ENCODE measurements around the gene NAA40.

NAA40 gene

GRCh38 chr11:63939397-63939891 lies 642 bp downstream of the NAA40 start:
- Histone ChIP-seq H3K79me1 (ENCODE audit: low read depth, low read length) (peaks cover 18% of the 10 kb centered on the region), H3K36me3 (replicated peaks in 1 of 2; ENCODE audit: control insufficient read depth in 2 of 2, insufficient read depth in 2 of 2, low read length in 2 of 2) (peaks cover 0 to 24% of the 10 kb centered on the region in 2 donors), H3K9ac (ENCODE audit: low read depth, low read length, poor library complexity) (peak overlapping the region; percentile 99), H4K8ac (ENCODE audit: low read depth, low read length) (peak overlapping the region; percentile 74), H3K4ac (ENCODE audit: low read length) (no peak overlapping the region), H3K18ac (ENCODE audit: low read length) (peak overlapping the region; percentile 100), H3K4me1 (ENCODE audit: control insufficient read depth in 2 of 2, insufficient read depth in 1 of 2, low read depth in 1 of 2, low read length in 2 of 2) (peaks cover 2 to 7% of the 10 kb centered on the region in 2 donors), H2BK120ac (ENCODE audit: low read depth, low read length) (no peak overlapping the region), H3K23ac (ENCODE audit: low read depth, low read length, poor library complexity) (peak overlapping the region; percentile 75), H3K27me3 (ENCODE audit: control insufficient read depth in 3 of 3, insufficient read depth in 3 of 3, low read depth in 1 of 3, low read length in 3 of 3) (no peaks in the 10 kb centered on the region), H3K4me2 (ENCODE audit: insufficient read depth, low read length, poor library complexity, severe bottlenecking) (peak overlapping the region; percentile 93), H3K4me3 (ENCODE audit: low read length in 2 of 2) (peak overlapping the region; percentile 85 to 90), H4K91ac (ENCODE audit: low read depth, low read length, poor library complexity) (no peak overlapping the region), H2BK15ac (ENCODE audit: low read length) (no peak overlapping the region), H2BK12ac (ENCODE audit: low read length) (no peak overlapping the region), H2AFZ (ENCODE audit: low read length) (peak overlapping the region; percentile 90), H3K27ac (replicated peaks; ENCODE audit: low read length) (no peak overlapping the region), H3K14ac (ENCODE audit: low read length) (no peak overlapping the region), H2AK5ac (ENCODE audit: low read depth, low read length) (no peak overlapping the region), H2BK5ac (ENCODE audit: low read length) (peak overlapping the region; percentile 99), H3K9me3 (replicated peaks in 1 of 2; ENCODE audit: control insufficient read depth in 2 of 2, insufficient read depth in 1 of 2, low read depth in 1 of 2, low read length in 2 of 2) (no peaks in the 10 kb centered on the region)
- no CpG with 5 or more reads among the region's 26 CpGs for WGBS, 2 donors (ENCODE audit: extremely low coverage in 2 of 2, insufficient read length in 2 of 2, insufficient replicate concordance in 1 of 2)
- no peak for DNase-seq (ENCODE audit: low spot score)

- no peak overlapping the region for H2BK5ac ChIP-seq (ENCODE audit: low read length)
- no peak overlapping the region for H2AK5ac ChIP-seq (ENCODE audit: low read depth, low read length)
- H2BK120ac ChIP-seq (ENCODE audit: low read depth, low read length): no peak overlapping the region
- no peak overlapping the region for H3K9ac ChIP-seq (ENCODE audit: low read depth, low read length, poor library complexity)
- H3K23ac ChIP-seq (ENCODE audit: low read depth, low read length, poor library complexity): no peak overlapping the region
- H3K79me1 ChIP-seq (ENCODE audit: low read depth, low read length): peaks cover 21% of the 10 kb centered on the region
- no peak overlapping the region for H3K27ac ChIP-seq (replicated peaks; ENCODE audit: low read length)
- DNase-seq (ENCODE audit: low spot score): no peak
- H2BK12ac ChIP-seq (ENCODE audit: low read length): no peak overlapping the region
- no peak overlapping the region for H3K4ac ChIP-seq (ENCODE audit: low read length)
- H3K4me2 ChIP-seq (ENCODE audit: insufficient read depth, low read length, poor library complexity, severe bottlenecking): no peak overlapping the region
- H3K27me3 ChIP-seq (ENCODE audit: control insufficient read depth in 3 of 3, insufficient read depth in 3 of 3, low read depth in 1 of 3, low read length in 3 of 3): no peaks in the 10 kb centered on the region
- peaks cover 2 to 15% of the 10 kb centered on the region in 2 donors for H3K4me1 ChIP-seq (ENCODE audit: control insufficient read depth in 2 of 2, insufficient read depth in 1 of 2, low read depth in 1 of 2, low read length in 2 of 2)
- no peak overlapping the region for H3K14ac ChIP-seq (ENCODE audit: low read length)
- H3K4me3 ChIP-seq (ENCODE audit: low read length in 2 of 2): no peak overlapping the region
- H3K36me3 ChIP-seq (replicated peaks in 1 of 2; ENCODE audit: control insufficient read depth in 2 of 2, insufficient read depth in 2 of 2, low read length in 2 of 2): peaks cover 1 to 32% of the 10 kb centered on the region in 2 donors
- no CpG with 5 or more reads among the region's 6 CpGs for WGBS, 2 donors (ENCODE audit: extremely low coverage in 2 of 2, insufficient read length in 2 of 2, insufficient replicate concordance in 1 of 2)
- no peak overlapping the region for H3K18ac ChIP-seq (ENCODE audit: low read length)
- H4K91ac ChIP-seq (ENCODE audit: low read depth, low read length, poor library complexity): no peak overlapping the region
- no peak overlapping the region for H4K8ac ChIP-seq (ENCODE audit: low read depth, low read length)
- H2BK15ac ChIP-seq (ENCODE audit: low read length): no peak overlapping the region
- H2AFZ ChIP-seq (ENCODE audit: low read length): no peak overlapping the region
- H3K9me3 ChIP-seq (replicated peaks in 1 of 2; ENCODE audit: control insufficient read depth in 2 of 2, insufficient read depth in 1 of 2, low read depth in 1 of 2, low read length in 2 of 2): no peaks in the 10 kb centered on the region
Measured at GRCh38 chr11:63940786-63941185, 2.0 kb downstream of the NAA40 start.

GRCh38 chr11:63941901-63942300 lies 3.1 kb downstream of the NAA40 start:
- H2AFZ ChIP-seq (ENCODE audit: low read length): no peak overlapping the region
- H3K4me3 ChIP-seq (ENCODE audit: low read length in 2 of 2): no peak overlapping the region
- no peak overlapping the region for H3K4me2 ChIP-seq (ENCODE audit: insufficient read depth, low read length, poor library complexity, severe bottlenecking)

GRCh38 chr11:63942803-63943202 lies 4.0 kb downstream of the NAA40 start:
- H3K4me3 ChIP-seq (ENCODE audit: low read length in 2 of 2): no peak overlapping the region
- no peaks in the 10 kb centered on the region for H3K9me3 ChIP-seq (replicated peaks in 1 of 2; ENCODE audit: control insufficient read depth in 2 of 2, insufficient read depth in 1 of 2, low read depth in 1 of 2, low read length in 2 of 2)
- H3K4ac ChIP-seq (ENCODE audit: low read length): no peak overlapping the region
- H3K14ac ChIP-seq (ENCODE audit: low read length): no peak overlapping the region
- WGBS, 2 donors (ENCODE audit: extremely low coverage in 2 of 2, insufficient read length in 2 of 2, insufficient replicate concordance in 1 of 2): no CpG with 5 or more reads among the region's 3 CpGs
- H3K4me2 ChIP-seq (ENCODE audit: insufficient read depth, low read length, poor library complexity, severe bottlenecking): no peak overlapping the region
- no peak overlapping the region for H3K27ac ChIP-seq (replicated peaks; ENCODE audit: low read length)
- H3K9ac ChIP-seq (ENCODE audit: low read depth, low read length, poor library complexity): no peak overlapping the region
- H2BK15ac ChIP-seq (ENCODE audit: low read length): no peak overlapping the region
- no peaks in the 10 kb centered on the region for H3K27me3 ChIP-seq (ENCODE audit: control insufficient read depth in 3 of 3, insufficient read depth in 3 of 3, low read depth in 1 of 3, low read length in 3 of 3)
- no peak for DNase-seq (ENCODE audit: low spot score)
- H2AK5ac ChIP-seq (ENCODE audit: low read depth, low read length): no peak overlapping the region
- no peak overlapping the region for H2BK12ac ChIP-seq (ENCODE audit: low read length)
- no peak overlapping the region for H4K91ac ChIP-seq (ENCODE audit: low read depth, low read length, poor library complexity)
- H3K79me1 ChIP-seq (ENCODE audit: low read depth, low read length): peaks cover 21% of the 10 kb centered on the region
- peaks cover 2 to 15% of the 10 kb centered on the region in 2 donors for H3K4me1 ChIP-seq (ENCODE audit: control insufficient read depth in 2 of 2, insufficient read depth in 1 of 2, low read depth in 1 of 2, low read length in 2 of 2)
- H4K8ac ChIP-seq (ENCODE audit: low read depth, low read length): no peak overlapping the region
- H3K23ac ChIP-seq (ENCODE audit: low read depth, low read length, poor library complexity): no peak overlapping the region
- H2BK5ac ChIP-seq (ENCODE audit: low read length): no peak overlapping the region
- peaks cover 9 to 49% of the 10 kb centered on the region in 2 donors for H3K36me3 ChIP-seq (replicated peaks in 1 of 2; ENCODE audit: control insufficient read depth in 2 of 2, insufficient read depth in 2 of 2, low read length in 2 of 2)
- H2BK120ac ChIP-seq (ENCODE audit: low read depth, low read length): no peak overlapping the region
- no peak overlapping the region for H2AFZ ChIP-seq (ENCODE audit: low read length)
- no peak overlapping the region for H3K18ac ChIP-seq (ENCODE audit: low read length)

More at GRCh38 chr11:63941901-63942300, 3.1 kb downstream of the NAA40 start:
- H3K79me1 ChIP-seq (ENCODE audit: low read depth, low read length): peaks cover 21% of the 10 kb centered on the region
- peaks cover 8 to 43% of the 10 kb centered on the region in 2 donors for H3K36me3 ChIP-seq (replicated peaks in 1 of 2; ENCODE audit: control insufficient read depth in 2 of 2, insufficient read depth in 2 of 2, low read length in 2 of 2)
- H2BK12ac ChIP-seq (ENCODE audit: low read length): no peak overlapping the region
- H3K4me1 ChIP-seq (ENCODE audit: control insufficient read depth in 2 of 2, insufficient read depth in 1 of 2, low read depth in 1 of 2, low read length in 2 of 2): peaks cover 2 to 15% of the 10 kb centered on the region in 2 donors
- H3K27ac ChIP-seq (replicated peaks; ENCODE audit: low read length): no peak overlapping the region
- H3K9ac ChIP-seq (ENCODE audit: low read depth, low read length, poor library complexity): no peak overlapping the region
- no peaks in the 10 kb centered on the region for H3K27me3 ChIP-seq (ENCODE audit: control insufficient read depth in 3 of 3, insufficient read depth in 3 of 3, low read depth in 1 of 3, low read length in 3 of 3)
- no peak overlapping the region for H2AK5ac ChIP-seq (ENCODE audit: low read depth, low read length)
- H2BK15ac ChIP-seq (ENCODE audit: low read length): no peak overlapping the region
- no peaks in the 10 kb centered on the region for H3K9me3 ChIP-seq (replicated peaks in 1 of 2; ENCODE audit: control insufficient read depth in 2 of 2, insufficient read depth in 1 of 2, low read depth in 1 of 2, low read length in 2 of 2)
- H3K23ac ChIP-seq (ENCODE audit: low read depth, low read length, poor library complexity): no peak overlapping the region
- DNase-seq (ENCODE audit: low spot score): no peak
- WGBS, 2 donors (ENCODE audit: extremely low coverage in 2 of 2, insufficient read length in 2 of 2, insufficient replicate concordance in 1 of 2): no CpG with 5 or more reads among the region's 4 CpGs
- H4K8ac ChIP-seq (ENCODE audit: low read depth, low read length): no peak overlapping the region
- H3K4ac ChIP-seq (ENCODE audit: low read length): no peak overlapping the region
- H4K91ac ChIP-seq (ENCODE audit: low read depth, low read length, poor library complexity): no peak overlapping the region
- no peak overlapping the region for H3K18ac ChIP-seq (ENCODE audit: low read length)
- H2BK120ac ChIP-seq (ENCODE audit: low read depth, low read length): no peak overlapping the region
- H3K14ac ChIP-seq (ENCODE audit: low read length): no peak overlapping the region
- H2BK5ac ChIP-seq (ENCODE audit: low read length): no peak overlapping the region
